Measurements from ENCODE around the gene IFNGR2.
"Not testable (repeated sequence)": the region's sequence is repeated elsewhere in the genome, so short reads cannot be mapped to it uniquely, and the experiment has no call there.

Gene IFNGR2

GRCh38 chr21:33377221-33377920 is 25.8 kb upstream of the IFNGR2 start:
- no peak for DNase-seq (ENCODE audit: low spot score)
- FAIRE-seq, result no peak

- FAIRE-seq, result no peak
- DNase-seq (ENCODE audit: low spot score), result no peak
These were observed 25.1 kb upstream of the IFNGR2 start for GRCh38 chr21:33378081-33378480.

GRCh38 chr21:33379934-33380333 is 23.3 kb upstream of the IFNGR2 start:
- FAIRE-seq, result not testable (repeated sequence)
- DNase-seq (ENCODE audit: low spot score), result peak; percentile 40

- FAIRE-seq (no peak), DNase-seq (ENCODE audit: low spot score) (peak; percentile 90)
These were observed 22.7 kb upstream of the IFNGR2 start for GRCh38 chr21:33380483-33380998.

- FAIRE-seq; DNase-seq (ENCODE audit: low spot score): not testable (repeated sequence)
These were observed 21.8 kb upstream of the IFNGR2 start for GRCh38 chr21:33381381-33381780.

GRCh38 chr21:33383056-33383888 is 19.9 kb upstream of the IFNGR2 start:
- peak; percentile 66 for DNase-seq (ENCODE audit: low spot score)
- no peak for FAIRE-seq

GRCh38 chr21:33384841-33385331 is 18.3 kb upstream of the IFNGR2 start:
- FAIRE-seq (no peak), DNase-seq (ENCODE audit: low spot score) (no peak)

GRCh38 chr21:33386222-33386784 is 16.9 kb upstream of the IFNGR2 start:
- FAIRE-seq, result no peak
- DNase-seq (ENCODE audit: low spot score), result no peak

GRCh38 chr21:33387294-33387693 is 15.9 kb upstream of the IFNGR2 start:
- DNase-seq (ENCODE audit: low spot score) (no peak), FAIRE-seq (no peak)

GRCh38 chr21:33388188-33388587 is 15.0 kb upstream of the IFNGR2 start:
- no peak for FAIRE-seq

GRCh38 chr21:33390479-33390878 is 12.7 kb upstream of the IFNGR2 start:
- FAIRE-seq (no peak), DNase-seq (ENCODE audit: low spot score) (no peak)

More at GRCh38 chr21:33388188-33388587, 15.0 kb upstream of the IFNGR2 start:
- DNase-seq (ENCODE audit: low spot score), result no peak

- DNase-seq (ENCODE audit: low spot score) (no peak), FAIRE-seq (no peak)
These were observed 11.6 kb upstream of the IFNGR2 start for GRCh38 chr21:33391656-33392055.

GRCh38 chr21:33392284-33392985 is 10.8 kb upstream of the IFNGR2 start:
- no peak for FAIRE-seq
- DNase-seq (ENCODE audit: low spot score), result no peak

GRCh38 chr21:33393348-33393747 is 9.9 kb upstream of the IFNGR2 start:
- no peak for FAIRE-seq
- no peak for DNase-seq (ENCODE audit: low spot score)

- DNase-seq (ENCODE audit: low spot score), result no peak
- no peak for FAIRE-seq
These were observed 9.0 kb upstream of the IFNGR2 start for GRCh38 chr21:33394260-33394659.

- FAIRE-seq (no peak), DNase-seq (ENCODE audit: low spot score) (peak; percentile 25)
These were observed 7.3 kb upstream of the IFNGR2 start for GRCh38 chr21:33395891-33396331.

- FAIRE-seq, result no peak
These were observed 6.8 kb upstream of the IFNGR2 start for GRCh38 chr21:33396436-33396835.

GRCh38 chr21:33396951-33397350 is 6.3 kb upstream of the IFNGR2 start:
- no peak for FAIRE-seq
- no peak for DNase-seq (ENCODE audit: low spot score)

More at GRCh38 chr21:33396436-33396835, 6.8 kb upstream of the IFNGR2 start:
- DNase-seq (ENCODE audit: low spot score), result no peak

- DNase-seq (ENCODE audit: low spot score), result no peak
- FAIRE-seq, result no peak
These were observed 5.5 kb upstream of the IFNGR2 start for GRCh38 chr21:33397717-33398116.

GRCh38 chr21:33398361-33398760 is 4.9 kb upstream of the IFNGR2 start:
- no peak for DNase-seq (ENCODE audit: low spot score)
- no peak for FAIRE-seq

- DNase-seq (ENCODE audit: low spot score) (no peak), FAIRE-seq (no peak)
These were observed 1.6 kb upstream of the IFNGR2 start for GRCh38 chr21:33401630-33401992.
